Stimulated activated CD4-positive, alpha-beta T cell treated with anti-CD3 and anti-CD28 coated beads, TNF-alpha, amount 100 ng/mL, for 48 hours (primary cell): Measurements from ENCODE around the gene MOB1A.
"Not testable (repeated sequence)": the region's sequence is repeated elsewhere in the genome, so short reads cannot be mapped to it uniquely, and the experiment has no call there.

Source experiments
- DNase-seq, 3 donors: peaks; one replicate each; pipeline ENCODE4 v3.0.0-alpha.2; 2020; ENCODE audit warnings: low read depth in 3 of 3

MOB1A gene

DNA sequence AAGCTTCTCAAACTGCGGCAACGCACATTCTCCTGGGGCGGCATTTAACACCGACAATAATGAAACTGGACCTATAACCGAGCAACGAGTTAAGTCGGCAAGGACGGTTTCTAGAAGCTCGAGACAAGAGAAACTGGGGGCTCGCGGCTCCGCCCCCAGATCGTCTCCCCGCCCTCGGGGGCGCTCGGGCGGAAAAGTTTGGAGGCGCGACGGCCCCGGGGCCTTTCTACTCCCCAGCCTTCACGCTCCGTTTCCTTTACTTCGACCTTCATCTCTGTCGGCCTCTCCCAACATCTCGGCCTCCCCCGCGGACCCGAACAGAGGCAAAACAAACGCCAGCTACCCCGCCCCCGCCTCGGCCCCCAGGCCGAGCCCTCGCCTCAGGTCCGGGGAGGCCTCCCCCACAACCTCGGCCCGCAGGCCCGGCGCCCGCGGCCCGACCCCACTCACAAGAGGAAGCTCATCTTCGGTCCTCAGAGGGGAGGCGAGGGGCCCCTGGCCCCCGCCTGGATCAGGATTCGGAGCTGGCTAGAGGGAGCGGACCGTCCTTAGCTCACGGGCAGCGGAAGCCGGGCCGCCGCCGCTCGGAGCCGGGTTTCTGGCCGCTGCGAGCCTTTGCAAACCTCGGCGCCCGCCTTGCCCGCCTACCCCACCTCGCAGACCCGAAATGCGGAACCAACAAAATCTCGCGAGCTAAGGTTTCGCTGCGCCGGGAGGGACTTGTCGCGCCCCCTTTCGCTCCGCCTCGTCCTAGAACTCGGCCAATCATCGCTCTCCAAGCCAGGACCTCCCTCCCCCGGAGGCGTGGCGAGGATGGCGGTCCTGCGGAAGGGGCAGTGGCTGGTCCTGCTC, at the start of gene MOB1A:
MOB1A (minus strand) TSS at position 669 of the 852 bp plus-strand sequence; CDS start at position 464, 205 bp downstream.
- DNase-seq = peak; percentile 93 to 99 (median 97)

DNA sequence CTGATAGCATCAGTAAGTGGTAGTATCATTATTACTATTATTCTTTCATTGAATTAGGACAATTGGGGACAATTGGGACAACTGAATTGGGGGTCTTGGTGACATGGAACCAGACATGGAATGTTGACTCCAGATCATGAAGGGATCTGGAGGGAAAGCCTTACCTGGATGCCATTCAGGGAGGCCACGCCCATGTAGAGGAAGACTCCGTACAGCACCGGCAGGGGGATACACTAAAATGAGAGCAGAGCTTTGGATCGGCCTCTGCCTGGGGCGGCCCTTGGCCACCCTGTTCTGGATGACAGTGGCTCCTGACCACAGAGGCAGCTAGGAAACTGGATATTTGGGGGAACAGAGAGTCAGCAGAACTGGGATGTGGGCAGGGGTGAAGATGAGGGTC, 49.0 kb upstream of the MOB1A start:
- DNase-seq = no peak

DNA sequence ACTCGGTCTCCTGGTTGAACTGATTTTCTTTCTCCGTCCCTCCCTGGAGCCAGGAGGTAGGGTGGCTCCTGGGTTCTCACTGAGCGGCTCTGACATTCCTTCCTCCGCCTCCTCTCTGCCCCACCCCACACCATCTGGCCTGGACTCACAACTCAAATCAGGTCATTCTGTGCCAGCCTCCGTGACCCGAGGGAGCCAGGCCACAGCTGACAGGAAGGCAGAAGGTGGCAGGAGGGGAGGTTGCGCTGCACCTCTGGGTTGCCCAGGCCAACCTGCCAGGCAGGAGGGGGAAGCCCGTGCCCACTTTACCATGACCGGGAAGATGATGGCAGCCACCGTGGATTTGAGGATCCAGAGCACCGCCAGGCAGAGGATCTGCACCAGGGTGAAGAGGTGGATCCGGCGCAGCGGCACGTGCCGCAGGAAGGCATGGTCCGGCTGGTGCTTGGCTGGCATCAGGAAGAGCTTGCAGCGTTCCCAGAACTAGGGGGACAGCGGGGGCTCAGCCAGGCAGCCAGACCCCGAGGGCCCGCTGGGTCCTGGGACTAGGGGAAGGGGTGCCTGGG, 48.1 kb upstream of the MOB1A start:
- DNase-seq = no peak

DNA sequence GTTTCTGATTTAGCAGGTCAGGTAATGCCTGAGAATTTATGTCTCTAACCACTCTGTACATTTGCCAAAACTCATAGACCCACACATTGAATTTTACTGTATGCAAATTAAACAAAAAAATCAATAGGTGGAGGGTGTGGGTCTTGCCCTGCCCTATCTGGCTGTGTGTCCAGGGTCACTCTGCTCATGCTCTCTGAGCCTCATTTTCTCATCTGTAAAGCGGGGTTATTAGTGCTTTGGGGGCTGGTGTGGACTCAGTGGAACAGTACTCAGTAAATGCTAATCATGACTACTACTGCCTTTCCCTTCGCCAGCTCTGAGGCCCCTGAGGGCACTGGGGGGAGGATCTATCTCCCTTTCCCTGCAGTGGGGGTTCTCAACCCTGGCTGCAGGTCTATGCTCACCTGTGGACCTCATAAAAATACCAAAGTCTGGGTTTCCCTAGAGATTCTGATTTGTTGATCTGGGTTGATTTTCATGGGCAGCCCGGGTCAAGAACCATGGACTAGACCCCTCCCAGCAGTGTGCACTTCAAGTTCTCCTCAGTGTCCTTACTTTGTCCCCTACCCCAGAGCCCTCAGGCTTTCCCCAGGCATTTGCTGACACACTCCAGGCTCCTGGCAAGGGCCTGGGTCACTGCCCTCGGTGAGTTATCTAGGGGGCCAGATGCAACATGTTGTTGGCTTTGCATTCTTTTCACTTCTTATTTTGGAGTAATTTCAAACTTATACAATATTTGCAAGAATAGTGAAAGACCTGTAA, 47.2 kb upstream of the MOB1A start:
- no peak for DNase-seq

DNA sequence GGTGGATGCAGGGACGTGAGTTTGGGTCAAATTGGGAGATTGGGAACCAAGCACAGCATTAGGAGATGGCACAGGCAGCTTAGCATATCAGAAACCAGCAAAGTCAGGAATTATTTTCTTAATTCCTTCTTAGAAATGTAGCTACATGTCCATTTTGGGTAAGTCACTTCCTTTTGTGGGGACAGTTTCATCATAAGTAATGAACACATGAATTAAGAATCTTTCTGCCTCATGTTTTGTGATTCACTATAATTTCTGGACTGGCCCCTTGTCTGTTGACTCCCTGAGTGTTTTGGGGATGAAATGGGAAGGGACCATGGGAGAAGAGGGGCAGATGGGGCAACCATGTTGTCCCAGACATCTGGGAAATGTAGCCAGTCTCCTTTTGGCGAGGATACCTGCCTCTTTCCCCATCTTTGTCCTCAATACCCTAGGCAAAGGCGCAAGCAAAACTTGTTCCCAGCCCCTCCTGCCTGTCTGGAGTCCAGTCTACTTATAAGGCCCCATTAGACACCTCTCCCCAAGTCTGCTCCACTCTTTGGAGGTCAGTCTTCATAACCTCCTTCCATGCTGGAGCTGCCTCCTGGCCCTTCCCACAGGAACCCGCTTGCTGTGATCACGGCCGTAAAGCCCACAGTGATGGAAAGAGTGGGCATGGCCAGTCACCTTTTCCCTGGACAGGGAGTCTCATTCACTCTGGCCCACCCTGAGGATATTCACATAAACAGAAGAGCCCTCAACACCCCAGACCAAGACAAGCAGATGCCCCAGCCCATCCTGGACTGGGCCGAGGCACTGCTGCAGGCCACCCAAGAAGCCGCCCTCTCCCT, 45.5 kb upstream of the MOB1A start:
- DNase-seq = no peak

DNA sequence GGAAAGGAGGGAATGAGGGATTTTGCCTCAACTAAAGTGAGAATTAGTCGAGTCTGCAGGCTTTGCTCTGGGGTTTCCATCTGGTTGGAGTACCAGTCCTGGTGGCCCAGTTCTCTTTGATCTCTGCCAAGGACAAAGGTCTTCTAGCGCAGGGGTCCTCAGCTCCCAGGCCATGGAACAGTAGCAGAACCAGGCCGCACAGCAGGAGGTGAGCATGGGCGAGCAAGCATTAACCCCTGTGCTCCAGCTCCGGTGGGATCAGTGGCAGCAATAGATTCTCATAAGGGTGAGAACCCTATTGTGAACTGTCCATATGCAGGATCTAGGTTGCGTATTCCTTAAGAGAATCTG, 43.6 kb upstream of the MOB1A start:
- no peak for DNase-seq

DNA sequence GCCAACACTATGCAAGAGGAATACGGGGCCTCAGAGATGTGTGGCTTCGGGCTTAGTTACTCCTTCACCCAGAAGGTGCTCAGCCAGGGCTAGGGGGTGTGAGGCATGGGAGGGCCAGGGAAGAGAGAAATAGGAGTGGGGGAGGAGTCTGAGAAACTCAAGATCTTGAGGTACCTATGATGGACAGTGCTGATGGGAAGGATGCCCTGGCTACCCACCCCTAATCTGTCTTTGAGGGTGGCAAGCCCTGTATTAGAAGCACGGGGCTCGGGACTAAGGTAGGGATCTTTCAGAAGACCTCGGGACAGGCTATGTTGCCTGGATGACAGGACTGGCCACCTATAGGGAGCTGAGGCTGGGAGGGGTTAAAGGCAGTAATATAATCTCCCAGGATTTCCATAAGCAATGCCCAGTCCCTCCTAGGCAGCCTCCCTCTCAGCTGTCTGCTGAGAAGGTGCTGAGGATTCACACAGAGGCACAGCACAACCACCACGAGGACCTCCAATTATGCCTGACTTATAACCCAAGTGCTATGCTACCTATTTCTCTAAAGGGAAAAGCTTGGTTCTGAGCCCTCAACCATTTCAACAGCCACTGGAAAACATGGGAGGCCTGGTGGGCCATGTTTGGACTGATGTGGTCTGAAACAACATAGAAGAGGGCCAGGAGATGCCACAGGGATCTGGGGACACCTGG, 43.1 kb upstream of the MOB1A start:
- DNase-seq = no peak

DNA sequence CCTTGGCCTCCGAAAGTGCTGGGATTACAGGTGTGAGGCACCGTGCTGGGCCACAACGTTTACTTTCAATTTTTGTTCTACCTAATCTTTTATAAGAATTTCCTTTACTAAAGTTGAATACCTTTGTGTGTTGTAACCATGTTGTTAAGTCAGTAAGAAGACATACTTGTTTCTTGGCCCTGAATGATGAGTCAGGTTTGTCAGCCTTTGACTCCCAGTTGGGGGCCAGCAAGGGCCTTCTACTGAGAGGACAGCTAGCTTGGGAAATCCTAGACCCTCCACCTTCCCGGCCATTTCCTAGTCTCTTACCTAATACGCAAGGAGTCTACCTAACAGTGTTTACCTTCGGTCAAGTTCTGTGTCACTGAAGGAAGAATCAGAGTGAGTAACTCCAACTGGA, 42.4 kb upstream of the MOB1A start:
- DNase-seq = no peak

DNA sequence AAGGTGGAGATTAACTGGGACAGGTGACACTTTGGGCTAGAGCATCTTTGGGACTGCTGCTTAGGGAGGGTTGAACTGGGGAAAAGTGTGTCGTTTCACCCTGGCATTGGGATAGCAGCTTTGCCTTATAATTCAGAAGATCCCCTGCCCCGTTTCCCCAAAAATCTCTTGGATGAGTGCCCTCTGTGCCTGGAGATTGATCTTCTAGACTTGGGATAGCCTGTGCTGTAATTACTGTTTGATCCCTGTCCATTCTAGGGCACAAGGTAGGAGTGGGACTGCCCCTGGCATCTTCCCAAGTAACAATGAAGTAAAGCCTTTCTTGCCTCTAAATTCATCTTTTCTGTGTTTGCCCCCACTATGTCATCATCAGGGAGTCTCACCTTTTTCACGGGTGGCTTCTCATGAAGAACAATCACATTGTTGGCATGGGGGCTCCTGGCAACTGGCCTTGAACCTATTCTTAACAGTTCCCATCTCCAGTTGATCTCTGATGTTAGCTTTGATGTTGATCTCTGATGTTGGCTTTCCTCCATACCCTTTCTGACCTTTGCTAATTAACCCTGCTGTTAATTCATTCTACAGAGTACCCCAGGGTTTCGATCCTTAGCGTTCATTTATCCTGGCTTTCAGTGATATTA, 41.3 kb upstream of the MOB1A start:
- no peak for DNase-seq

DNA sequence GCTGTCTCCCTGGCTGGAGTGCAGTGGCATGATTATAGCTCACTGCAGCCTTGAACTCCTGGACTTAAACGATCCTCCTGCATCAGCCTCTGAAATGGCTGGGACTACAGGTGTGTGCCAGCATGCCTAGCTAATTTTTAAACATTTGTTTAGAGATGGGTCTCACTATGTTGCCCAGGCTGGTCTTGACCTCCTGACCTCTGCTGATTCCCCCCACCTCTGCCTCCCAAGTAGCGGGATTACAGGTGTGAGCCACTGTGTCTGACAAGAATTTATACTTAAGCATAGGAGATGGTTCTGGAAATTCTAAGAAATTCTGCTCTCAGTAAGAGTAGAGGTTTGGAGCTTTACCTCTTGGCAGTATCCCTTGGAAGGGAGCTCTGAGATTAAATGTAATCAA, 38.0 kb upstream of the MOB1A start:
- no peak for DNase-seq

DNA sequence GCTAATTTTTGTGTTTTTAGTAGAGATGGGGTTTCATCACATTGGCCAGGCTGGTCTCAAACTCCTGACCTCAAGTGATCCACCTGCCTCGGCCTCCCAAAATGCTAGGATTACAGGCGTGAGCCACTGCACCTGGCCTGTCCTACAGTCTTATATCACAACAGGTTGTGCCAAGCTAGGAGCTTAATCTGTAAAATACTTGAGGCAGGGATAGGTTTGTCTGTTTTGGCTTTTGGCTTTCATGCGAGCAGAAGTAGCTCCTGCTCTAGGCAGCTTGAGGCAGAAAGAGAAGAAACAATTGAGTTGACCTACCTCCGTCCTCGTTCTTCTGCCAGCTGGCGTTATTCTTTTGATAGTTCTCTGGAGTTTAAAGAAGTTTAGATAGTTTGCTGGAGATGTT, 37.1 kb upstream of the MOB1A start:
- not testable (repeated sequence) for DNase-seq

DNA sequence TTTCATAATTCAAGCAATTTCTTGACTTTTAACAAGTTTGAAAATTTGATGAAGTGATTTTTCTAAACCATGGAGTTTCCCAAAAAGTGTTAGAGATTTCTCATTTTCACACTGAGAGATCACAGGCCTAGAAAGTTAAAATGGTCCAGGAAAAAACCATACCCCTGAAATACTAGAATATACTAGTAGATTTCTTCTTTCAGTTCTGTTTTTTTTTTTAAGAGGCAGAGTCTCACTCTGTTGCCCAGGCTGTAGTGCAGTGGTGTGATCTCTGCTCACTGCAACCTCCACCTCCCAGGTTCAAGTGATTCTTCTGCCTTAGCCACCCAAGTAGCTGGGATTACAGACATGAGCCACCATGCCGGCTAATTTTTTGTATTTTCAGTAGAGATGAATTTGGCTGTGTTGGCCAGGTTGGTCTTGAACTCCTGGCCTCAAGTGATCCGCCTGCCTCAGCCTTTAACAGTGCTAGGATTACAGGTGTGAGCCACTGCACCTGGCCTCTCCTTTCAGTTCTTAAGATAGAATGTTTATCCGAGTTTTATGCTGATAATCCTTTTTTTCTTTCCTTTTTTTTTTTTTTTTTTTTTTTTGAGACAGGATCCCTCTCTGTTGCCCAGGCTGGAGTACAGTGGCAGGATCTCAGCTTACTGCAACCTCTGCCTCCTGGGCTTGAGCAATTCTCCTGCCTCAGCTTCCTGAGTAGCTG, 34.2 kb upstream of the MOB1A start:
- DNase-seq = no peak

DNA sequence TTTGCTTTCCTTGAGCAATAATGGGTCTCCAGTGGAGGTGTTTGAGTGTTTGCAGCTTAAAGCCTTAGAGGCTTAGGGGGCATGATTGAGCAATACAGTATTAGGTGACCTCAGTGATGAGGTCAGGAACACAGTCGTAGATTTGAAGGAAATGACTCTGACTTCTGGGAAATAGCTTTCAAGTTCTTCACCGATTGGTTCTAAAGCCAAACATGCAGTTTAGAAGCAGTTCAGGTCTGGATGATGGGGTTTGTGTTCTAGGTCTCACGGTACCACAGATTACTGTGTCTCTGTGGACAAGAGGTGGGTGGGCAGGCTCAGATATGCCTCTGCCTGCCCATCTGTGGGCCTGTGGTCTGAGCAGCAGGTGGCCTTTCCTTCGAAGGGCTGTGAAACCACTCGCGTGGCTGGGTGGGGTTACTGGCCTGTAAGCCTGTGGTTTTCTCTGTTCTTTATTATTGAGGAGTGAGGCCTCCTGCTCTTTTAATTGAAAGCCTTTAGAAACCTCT, 27.6 kb upstream of the MOB1A start:
- DNase-seq = peak in 1 of 3 donors; percentile 29

DNA sequence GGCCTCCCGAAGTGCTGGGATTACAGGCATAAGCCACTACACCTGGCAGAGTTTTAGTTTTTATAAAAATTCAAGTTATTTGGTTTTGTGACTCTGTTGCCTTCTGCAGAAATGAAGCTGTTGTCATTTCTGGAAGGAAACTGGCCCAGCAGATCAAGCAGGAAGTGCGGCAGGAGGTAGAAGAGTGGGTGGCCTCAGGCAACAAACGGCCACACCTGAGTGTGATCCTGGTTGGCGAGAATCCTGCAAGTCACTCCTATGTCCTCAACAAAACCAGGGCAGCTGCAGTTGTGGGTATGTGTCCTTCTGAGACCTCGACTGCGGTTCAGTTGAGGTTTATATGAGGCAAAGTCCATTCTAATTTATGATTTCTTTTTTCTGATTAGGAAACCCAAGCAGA, 26.9 kb upstream of the MOB1A start:
- DNase-seq = no peak

DNA sequence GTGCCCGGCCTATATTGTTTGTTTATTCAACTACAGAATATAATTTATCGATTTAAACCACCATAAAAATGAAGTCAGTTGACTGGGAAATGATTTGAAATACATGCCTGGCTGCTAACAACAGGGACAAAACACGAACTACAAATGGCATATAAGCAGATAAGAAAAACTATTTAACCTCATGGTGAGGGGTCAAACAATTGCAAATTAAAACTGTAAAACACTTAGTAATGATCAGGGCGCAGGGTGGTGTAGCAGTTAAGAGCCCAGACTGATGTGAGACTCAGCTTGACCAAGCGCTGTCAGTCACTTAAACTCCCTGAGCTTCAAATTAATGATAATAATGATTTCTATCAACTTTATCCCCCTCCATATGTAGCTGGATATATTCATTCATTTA, 26.4 kb upstream of the MOB1A start:
- no peak for DNase-seq

DNA sequence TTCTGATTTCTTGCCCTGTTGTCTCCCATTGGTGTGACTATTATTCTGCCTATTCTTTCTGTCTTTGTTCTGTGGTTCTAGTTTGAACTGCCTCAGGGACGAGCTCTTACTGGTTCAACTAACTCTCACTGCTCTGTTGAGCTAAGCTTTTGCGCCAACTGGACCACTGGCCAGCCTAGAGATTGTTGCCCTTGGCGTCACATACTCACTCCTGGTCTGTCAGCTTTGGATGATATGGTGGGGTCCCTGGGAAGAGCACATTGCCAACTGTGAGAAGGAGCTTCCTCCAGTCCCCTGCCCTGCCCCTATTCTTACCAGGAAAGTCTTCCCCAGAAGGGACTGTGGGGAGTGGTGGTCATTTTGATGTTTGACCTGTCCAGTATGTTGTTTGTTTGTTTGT, 25.8 kb upstream of the MOB1A start:
- no peak for DNase-seq

DNA sequence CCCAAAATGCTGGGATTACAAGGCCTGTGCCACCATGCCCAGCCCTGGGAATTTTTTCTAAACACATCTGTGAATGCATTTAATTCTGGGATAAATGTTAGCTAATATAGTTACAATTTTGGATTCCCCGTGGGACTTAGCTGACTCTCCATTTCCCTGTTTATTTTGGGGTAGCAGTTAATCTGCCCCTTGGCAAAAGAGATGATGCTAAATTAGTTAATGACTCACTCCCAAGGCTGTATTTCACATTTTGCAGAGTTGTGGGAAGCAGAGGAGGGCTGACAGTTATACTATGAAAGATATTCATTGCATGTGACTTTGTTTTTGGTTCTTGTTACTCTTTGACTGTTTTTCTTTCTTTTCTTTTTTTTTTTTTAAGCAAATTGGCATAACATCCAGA, 22.9 kb upstream of the MOB1A start:
- DNase-seq = no peak

DNA sequence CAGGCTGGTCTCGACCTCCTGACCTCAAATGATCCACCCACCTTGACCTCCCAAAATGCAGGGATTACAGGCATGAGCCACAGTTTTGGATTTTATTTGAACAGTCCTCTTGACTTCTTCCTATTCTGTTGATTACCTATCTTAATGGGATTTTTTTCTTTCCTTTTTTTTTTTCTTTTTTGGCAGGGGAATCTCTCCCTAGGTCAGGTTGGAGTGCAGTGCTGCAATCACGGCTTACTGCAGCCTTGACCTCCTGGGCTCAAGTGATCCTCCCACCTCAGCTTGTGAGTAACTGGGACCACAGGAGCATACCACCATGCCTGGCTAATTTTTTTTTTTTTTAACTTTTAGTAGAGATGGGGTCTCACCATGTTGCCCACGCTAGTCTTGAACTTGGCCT, 22.5 kb upstream of the MOB1A start:
- DNase-seq = no peak

DNA sequence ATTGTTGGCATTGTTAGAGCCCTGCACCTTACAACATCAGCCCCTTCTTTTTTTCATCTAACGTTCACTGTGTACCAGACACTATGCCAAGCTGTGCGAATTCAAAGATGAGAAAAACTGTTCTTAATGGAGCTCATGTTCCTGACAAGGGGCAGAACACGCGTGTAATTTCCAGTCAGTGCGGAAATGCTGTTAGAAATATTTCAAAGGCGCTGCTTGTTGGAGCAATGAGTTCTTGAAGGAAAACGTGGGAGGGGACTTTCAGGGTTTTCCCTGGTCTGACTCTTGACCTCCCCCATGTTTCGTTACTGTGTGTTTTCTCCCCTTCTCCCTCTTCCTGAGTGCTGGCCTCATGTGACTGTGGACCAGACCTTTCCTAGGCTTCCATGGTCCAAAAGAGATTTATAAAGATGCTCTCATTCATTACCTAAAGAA, 21.2 kb upstream of the MOB1A start:
- no peak for DNase-seq

DNA sequence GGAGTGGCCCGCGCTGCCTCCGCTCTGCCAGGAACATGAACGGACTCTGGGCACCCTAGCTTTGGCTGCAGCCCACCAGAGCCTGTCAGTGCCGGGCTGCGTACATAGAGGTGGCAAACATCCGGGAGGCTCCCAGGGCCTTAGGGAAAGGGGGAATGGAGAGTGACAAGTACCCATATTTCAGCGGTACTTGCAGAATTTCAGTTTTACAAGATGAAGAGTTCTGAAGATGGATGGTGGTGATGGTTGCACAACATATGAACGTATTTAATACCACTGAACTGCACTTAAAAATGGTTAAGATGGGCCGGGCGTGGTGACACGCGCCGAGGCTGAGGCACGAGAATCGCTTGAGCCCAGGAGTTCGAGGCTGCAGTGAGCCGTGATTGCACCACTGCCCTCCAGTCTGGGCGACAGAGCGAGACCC, 20.6 kb upstream of the MOB1A start:
- DNase-seq = no peak
